Adrenal gland (tissue), 5 donors: ENCODE measurements around the gene CACNA1B.

Experiments
- POLR2A ChIP-seq, 2 donors: fragments of 450-650 bp; IDR thresholded peaks; one replicate each; pipeline ENCODE4 v1.6.1; 2017; ENCODE audit warnings: antibody characterized with exemption in 2 of 2, mild to moderate bottlenecking in 2 of 2, moderate library complexity in 1 of 2
- TF ChIP-seq, protein P1 (sequence below), 6 experiments: fragments of 450-650 bp in 4 of 6; fragments of 200-600 bp in 2 of 6; sonication (generic) in 1 of 6; IDR thresholded peaks; 1 replicate in 5 of 6; 2 replicates in 1 of 6; pipeline versions ENCODE4 v1.5.1 to v1.8.0; 2016 to 2021; ENCODE audit warnings: antibody characterized with exemption in 6 of 6, mild to moderate bottlenecking in 2 of 6, moderate library complexity in 1 of 6
- donor health status: DM: no; HTN: no; CAD: no.

GRCh38 chr9:137873858-137874362 lies 3.7 kb upstream of the CACNA1B start:
- TF ChIP-seq, protein P1, sequence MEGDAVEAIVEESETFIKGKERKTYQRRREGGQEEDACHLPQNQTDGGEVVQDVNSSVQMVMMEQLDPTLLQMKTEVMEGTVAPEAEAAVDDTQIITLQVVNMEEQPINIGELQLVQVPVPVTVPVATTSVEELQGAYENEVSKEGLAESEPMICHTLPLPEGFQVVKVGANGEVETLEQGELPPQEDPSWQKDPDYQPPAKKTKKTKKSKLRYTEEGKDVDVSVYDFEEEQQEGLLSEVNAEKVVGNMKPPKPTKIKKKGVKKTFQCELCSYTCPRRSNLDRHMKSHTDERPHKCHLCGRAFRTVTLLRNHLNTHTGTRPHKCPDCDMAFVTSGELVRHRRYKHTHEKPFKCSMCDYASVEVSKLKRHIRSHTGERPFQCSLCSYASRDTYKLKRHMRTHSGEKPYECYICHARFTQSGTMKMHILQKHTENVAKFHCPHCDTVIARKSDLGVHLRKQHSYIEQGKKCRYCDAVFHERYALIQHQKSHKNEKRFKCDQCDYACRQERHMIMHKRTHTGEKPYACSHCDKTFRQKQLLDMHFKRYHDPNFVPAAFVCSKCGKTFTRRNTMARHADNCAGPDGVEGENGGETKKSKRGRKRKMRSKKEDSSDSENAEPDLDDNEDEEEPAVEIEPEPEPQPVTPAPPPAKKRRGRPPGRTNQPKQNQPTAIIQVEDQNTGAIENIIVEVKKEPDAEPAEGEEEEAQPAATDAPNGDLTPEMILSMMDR (IDR thresholded peaks at IDR 0.05) = no peak
- no peak for TF ChIP-seq POLR2A (IDR thresholded peaks at IDR 0.05)
